D721Med (cell line): ENCODE data around the gene LMBRD2.

ENCODE experiments used
- DNase-seq: peaks from one replicate; pipeline ENCODE4 v3.0.0; 2011; ENCODE audit warnings: low spot score; ENCODE audit not compliant: insufficient read length
- FAIRE-seq: peaks from 2 replicates; lab custom pipeline; 2011; peaks lifted over from hg19 to GRCh38; lab: Jason Lieb, UNC
- CTCF ChIP-seq: IDR thresholded peaks from 2 replicates; pipeline ENCODE4 v1.5.1; 2012; ENCODE audit warnings: mild to moderate bottlenecking, control low read depth; ENCODE audit not compliant: insufficient read depth; ENCODE audit errors: missing control alignments

LMBRD2 gene

GRCh38 chr5:36180556-36181350 is 29.1 kb upstream of the LMBRD2 start:
- FAIRE-seq (no peak), DNase-seq (no peak)
- no peak for TF ChIP-seq CTCF

- DNase-seq (no peak), FAIRE-seq (no peak)
- TF ChIP-seq CTCF, result no peak
Observed at GRCh38 chr5:36179950-36180349, 28.3 kb upstream of the LMBRD2 start.

GRCh38 chr5:36178524-36178890 is 26.8 kb upstream of the LMBRD2 start:
- no peak for TF ChIP-seq CTCF
- FAIRE-seq (no peak), DNase-seq (no peak)

GRCh38 chr5:36177715-36178523 is 26.2 kb upstream of the LMBRD2 start:
- DNase-seq (no peak), FAIRE-seq (peak; percentile 25)

GRCh38 chr5:36177154-36177553 is 25.5 kb upstream of the LMBRD2 start:
- no peak for FAIRE-seq
- TF ChIP-seq CTCF, result no peak
- no peak for DNase-seq

More at GRCh38 chr5:36177715-36178523, 26.2 kb upstream of the LMBRD2 start:
- peak; percentile 45 for TF ChIP-seq CTCF

GRCh38 chr5:36175043-36175442 is 23.4 kb upstream of the LMBRD2 start:
- no peak for TF ChIP-seq CTCF
- no peak for FAIRE-seq
- DNase-seq, result no peak
